Measurements from ENCODE around the gene RHOB.

DNA sequence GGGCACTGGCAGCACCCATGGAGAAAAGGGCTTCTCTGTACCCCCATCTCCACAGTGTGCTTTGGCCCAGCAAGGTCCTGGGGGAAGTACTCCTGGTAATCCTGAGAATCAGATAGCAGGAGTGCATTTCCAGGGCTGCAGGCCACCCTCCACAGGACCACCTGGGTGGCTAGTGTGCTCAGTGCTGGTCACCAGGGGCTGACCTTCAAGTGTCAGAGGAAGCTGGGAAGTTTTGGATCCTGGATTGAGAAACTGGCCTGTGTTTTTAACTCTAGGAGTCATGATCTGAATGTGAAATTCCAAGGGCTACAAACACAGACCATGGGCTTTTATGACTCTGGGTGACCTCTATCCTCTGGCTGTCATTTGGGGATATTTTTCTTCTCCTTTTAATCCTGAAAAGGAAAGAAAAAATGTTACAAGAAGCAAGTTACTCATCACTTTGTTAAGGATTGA, 9.3 kb downstream of the RHOB start:
- TF ChIP-seq, protein P1, sequence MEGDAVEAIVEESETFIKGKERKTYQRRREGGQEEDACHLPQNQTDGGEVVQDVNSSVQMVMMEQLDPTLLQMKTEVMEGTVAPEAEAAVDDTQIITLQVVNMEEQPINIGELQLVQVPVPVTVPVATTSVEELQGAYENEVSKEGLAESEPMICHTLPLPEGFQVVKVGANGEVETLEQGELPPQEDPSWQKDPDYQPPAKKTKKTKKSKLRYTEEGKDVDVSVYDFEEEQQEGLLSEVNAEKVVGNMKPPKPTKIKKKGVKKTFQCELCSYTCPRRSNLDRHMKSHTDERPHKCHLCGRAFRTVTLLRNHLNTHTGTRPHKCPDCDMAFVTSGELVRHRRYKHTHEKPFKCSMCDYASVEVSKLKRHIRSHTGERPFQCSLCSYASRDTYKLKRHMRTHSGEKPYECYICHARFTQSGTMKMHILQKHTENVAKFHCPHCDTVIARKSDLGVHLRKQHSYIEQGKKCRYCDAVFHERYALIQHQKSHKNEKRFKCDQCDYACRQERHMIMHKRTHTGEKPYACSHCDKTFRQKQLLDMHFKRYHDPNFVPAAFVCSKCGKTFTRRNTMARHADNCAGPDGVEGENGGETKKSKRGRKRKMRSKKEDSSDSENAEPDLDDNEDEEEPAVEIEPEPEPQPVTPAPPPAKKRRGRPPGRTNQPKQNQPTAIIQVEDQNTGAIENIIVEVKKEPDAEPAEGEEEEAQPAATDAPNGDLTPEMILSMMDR (conservative IDR thresholded peaks at IDR 0.05): no peak
- no peak for TF ChIP-seq ZFX (IDR thresholded peaks at IDR 0.05)

Measured in C4-2B (cell line).